ENCODE results near the gene NAP1L1. TPM values are rescaled to one million over a fixed set of nuclear protein-coding genes. Genes with fewer than 3 reads are reported as not detected.

Gene NAP1L1
- total RNA-seq, 6 experiments from 2014 or later = 473 to 573 (median 520) TPM

GRCh38 chr12:76075448-76075847, 9.0 kb downstream of the NAP1L1 start:
- H3K36me3 Mint-ChIP-seq (ENCODE audit: low read depth) = peaks cover 53% of the 10 kb centered on the region
- no peak for DNase-seq
- no peak for TF ChIP-seq CTCF (IDR thresholded peaks at IDR 0.05)
- H3K4me3 Mint-ChIP-seq = no peak overlapping the region
- H3K27me3 Mint-ChIP-seq (ENCODE audit: insufficient read depth) = no peaks in the 10 kb centered on the region; the same call in 1 of the 2 replicates
- 0 out of 2 replicates have a peak, but pooled peaks cover 4% of the 10 kb centered on the region for H3K9me3 Mint-ChIP-seq
- H3K27ac Mint-ChIP-seq = peak overlapping the region; percentile 55; the same call in 1 of the 2 replicates
- peaks cover 78% of the 10 kb centered on the region for H3K4me1 Mint-ChIP-seq (ENCODE audit: low read depth)

- Mint-ChIP-seq H3K9me3 (0 out of 2 replicates have a peak, but pooled peaks cover 4% of the 10 kb centered on the region), H3K4me3 (no peak overlapping the region), H3K27me3 (ENCODE audit: insufficient read depth) (no peaks in the 10 kb centered on the region; the same call in 1 of the 2 replicates), H3K27ac (peak overlapping the region; percentile 5), H3K36me3 (ENCODE audit: low read depth) (peaks cover 54% of the 10 kb centered on the region), H3K4me1 (ENCODE audit: low read depth) (peaks cover 76% of the 10 kb centered on the region)
- no peak for TF ChIP-seq CTCF (IDR thresholded peaks at IDR 0.05)
- no peak for DNase-seq
These were observed 9.7 kb downstream of the NAP1L1 start for GRCh38 chr12:76074701-76075336.

GRCh38 chr12:76073561-76073960, 10.9 kb downstream of the NAP1L1 start:
- peaks cover 48% of the 10 kb centered on the region for H3K36me3 Mint-ChIP-seq (ENCODE audit: low read depth)
- 0 out of 2 replicates have a peak, but pooled peaks cover 3% of the 10 kb centered on the region for H3K9me3 Mint-ChIP-seq
- no peak for DNase-seq
- no peak overlapping the region for H3K27ac Mint-ChIP-seq
- H3K4me3 Mint-ChIP-seq = no peak overlapping the region
- peaks cover 78% of the 10 kb centered on the region for H3K4me1 Mint-ChIP-seq (ENCODE audit: low read depth)
- no peak for TF ChIP-seq CTCF (IDR thresholded peaks at IDR 0.05)
- no peaks in the 10 kb centered on the region; the same call in 1 of the 2 replicates for H3K27me3 Mint-ChIP-seq (ENCODE audit: insufficient read depth)

- Mint-ChIP-seq H3K4me3 (no peak overlapping the region), H3K27ac (no peak overlapping the region), H3K36me3 (ENCODE audit: low read depth) (peaks cover 53% of the 10 kb centered on the region), H3K27me3 (ENCODE audit: insufficient read depth) (no peaks in the 10 kb centered on the region; the same call in 1 of the 2 replicates), H3K4me1 (ENCODE audit: low read depth) (peaks cover 79% of the 10 kb centered on the region), H3K9me3 (no peaks in the 10 kb centered on the region)
- no peak for DNase-seq
- TF ChIP-seq CTCF (IDR thresholded peaks at IDR 0.05) = no peak
These were observed 11.9 kb downstream of the NAP1L1 start for GRCh38 chr12:76072568-76072967.

DNA sequence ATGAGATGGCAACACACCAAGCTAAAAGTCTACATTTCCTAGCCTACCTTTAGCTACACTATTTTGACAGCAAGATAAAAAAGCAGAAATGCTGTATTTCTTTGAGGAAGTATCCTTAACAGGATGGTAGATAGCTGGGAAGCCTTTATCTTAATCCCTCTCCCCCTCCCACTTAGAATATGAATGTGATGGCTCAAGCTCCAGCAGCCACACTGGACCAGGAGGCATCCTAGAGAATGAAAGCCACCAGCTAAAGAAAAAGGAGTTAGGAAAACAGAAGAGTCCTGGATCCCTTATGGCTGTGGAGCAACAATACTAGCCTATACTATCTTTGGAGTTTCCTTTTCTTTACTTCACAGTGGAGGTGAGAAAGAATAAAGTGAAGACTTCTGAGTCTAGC, 15.1 kb downstream of the NAP1L1 start:
- H3K36me3 Mint-ChIP-seq (ENCODE audit: low read depth) = peaks cover 79% of the 10 kb centered on the region
- DNase-seq = no peak
- peaks cover 16% of the 10 kb centered on the region for H3K9me3 Mint-ChIP-seq
- no peak overlapping the region for H3K4me3 Mint-ChIP-seq
- no peak for TF ChIP-seq CTCF (IDR thresholded peaks at IDR 0.05)
- peak overlapping the region; percentile 18; the same call in 1 of the 2 replicates for H3K27ac Mint-ChIP-seq
- no peaks in the 10 kb centered on the region; the same call in 1 of the 2 replicates for H3K27me3 Mint-ChIP-seq (ENCODE audit: insufficient read depth)
- peaks cover 73% of the 10 kb centered on the region for H3K4me1 Mint-ChIP-seq (ENCODE audit: low read depth)

Measured in HFFc6 (cell line).